ENCODE data around the gene TMPRSS13.

- TF ChIP-seq HDGF (IDR thresholded peaks at IDR 0.05; ENCODE audit: borderline replicate concordance): no peak
- no peak for TF ChIP-seq ARNT (IDR thresholded peaks at IDR 0.05)
- no peak for TF ChIP-seq SUZ12 (IDR thresholded peaks at IDR 0.05)
- no peak for TF ChIP-seq FOXM1 (IDR thresholded peaks at IDR 0.05; ENCODE audit: borderline replicate concordance)
- TF ChIP-seq SP1 (IDR thresholded peaks at IDR 0.05): no peak
- no peak for TF ChIP-seq ELF4 (IDR thresholded peaks at IDR 0.05)
- no peak for TF ChIP-seq FOXA1 (IDR thresholded peaks at IDR 0.05)
These were observed 60.2 kb downstream of the TMPRSS13 start for GRCh38 chr11:117868815-117869561.

All from HEK293T (cell line).